ENCODE results near the gene MZB1. TPM values are rescaled to one million over a fixed set of nuclear protein-coding genes. Genes with fewer than 3 reads are reported as not detected.

MZB1 gene, protein sequence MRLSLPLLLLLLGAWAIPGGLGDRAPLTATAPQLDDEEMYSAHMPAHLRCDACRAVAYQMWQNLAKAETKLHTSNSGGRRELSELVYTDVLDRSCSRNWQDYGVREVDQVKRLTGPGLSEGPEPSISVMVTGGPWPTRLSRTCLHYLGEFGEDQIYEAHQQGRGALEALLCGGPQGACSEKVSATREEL
- total RNA-seq: 7.8 TPM
- long read RNA-seq, partial matches to known transcripts: 0 of 5 reads
- long read RNA-seq, other reads (novel, unspliced or antisense): 0 of 5 reads

DNA sequence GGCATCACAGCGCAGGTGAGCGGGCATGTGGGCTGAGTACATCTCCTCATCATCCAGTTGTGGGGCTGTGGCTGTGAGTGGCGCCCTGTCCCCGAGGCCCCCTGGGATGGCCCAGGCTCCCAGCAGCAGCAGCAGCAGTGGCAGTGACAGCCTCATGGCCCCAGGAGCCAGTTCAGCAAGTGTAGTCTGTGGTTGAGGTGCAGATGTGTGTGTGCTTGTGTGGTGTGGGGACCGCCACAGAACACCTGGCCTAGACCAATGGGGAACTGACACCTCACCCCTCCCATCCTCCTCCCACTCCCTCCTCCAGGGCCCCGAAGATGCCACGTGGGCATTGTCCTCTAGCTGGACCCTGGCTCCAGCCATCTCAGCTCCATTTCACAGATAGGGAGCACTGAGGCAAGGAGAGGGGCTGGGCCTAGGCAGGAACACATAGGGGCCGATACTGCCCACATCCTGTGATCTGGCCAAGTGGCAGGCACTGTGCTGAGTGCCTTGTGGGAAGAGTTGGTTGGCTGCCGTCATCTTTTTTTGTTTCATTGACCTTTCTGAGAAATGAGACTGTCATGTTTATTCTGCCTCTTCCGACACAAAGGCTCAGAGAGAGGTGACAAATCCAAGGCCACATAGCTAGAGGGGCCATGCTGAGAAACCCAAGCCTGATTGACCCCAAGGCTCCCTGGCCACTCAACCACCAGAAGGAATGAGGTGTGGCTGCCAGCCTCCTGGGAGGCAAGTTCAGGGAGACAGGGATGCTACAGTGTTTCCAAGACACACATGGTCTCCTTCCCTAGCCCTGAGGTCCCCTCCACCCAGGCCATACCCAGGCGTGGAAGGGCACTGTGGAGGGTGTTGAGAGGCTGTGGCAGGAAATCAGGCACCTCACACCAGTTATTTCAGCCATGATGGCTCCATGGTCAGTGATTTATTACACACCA lies at the start of gene MZB1:
TSS of gene MZB1 (minus strand) at position 213 of the 938 bp plus-strand sequence. CDS start at position 156, 57 bp downstream.
- H3K27ac ChIP-seq: no peak within 1 kb of the TSS
- ATAC-seq (peak in 1 of 2 donors; percentile 9), DNase-seq (no peak)
- peak within 1 kb of the TSS; percentile 8 for H3K4me3 ChIP-seq
- no peaks in the 10 kb centered on the region for H3K9me3 ChIP-seq
- intact Hi-C loops (cut with DNase I): no loop called here
- peaks cover 44% of the 10 kb centered on the region for H3K4me1 ChIP-seq
- H3K27me3 ChIP-seq (ENCODE audit: low read depth): peaks cover 24% of the 10 kb centered on the region
- no peaks in the 10 kb centered on the region for H3K36me3 ChIP-seq
- TF ChIP-seq, protein P1, sequence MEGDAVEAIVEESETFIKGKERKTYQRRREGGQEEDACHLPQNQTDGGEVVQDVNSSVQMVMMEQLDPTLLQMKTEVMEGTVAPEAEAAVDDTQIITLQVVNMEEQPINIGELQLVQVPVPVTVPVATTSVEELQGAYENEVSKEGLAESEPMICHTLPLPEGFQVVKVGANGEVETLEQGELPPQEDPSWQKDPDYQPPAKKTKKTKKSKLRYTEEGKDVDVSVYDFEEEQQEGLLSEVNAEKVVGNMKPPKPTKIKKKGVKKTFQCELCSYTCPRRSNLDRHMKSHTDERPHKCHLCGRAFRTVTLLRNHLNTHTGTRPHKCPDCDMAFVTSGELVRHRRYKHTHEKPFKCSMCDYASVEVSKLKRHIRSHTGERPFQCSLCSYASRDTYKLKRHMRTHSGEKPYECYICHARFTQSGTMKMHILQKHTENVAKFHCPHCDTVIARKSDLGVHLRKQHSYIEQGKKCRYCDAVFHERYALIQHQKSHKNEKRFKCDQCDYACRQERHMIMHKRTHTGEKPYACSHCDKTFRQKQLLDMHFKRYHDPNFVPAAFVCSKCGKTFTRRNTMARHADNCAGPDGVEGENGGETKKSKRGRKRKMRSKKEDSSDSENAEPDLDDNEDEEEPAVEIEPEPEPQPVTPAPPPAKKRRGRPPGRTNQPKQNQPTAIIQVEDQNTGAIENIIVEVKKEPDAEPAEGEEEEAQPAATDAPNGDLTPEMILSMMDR (IDR thresholded peaks at IDR 0.05): no peak

DNA sequence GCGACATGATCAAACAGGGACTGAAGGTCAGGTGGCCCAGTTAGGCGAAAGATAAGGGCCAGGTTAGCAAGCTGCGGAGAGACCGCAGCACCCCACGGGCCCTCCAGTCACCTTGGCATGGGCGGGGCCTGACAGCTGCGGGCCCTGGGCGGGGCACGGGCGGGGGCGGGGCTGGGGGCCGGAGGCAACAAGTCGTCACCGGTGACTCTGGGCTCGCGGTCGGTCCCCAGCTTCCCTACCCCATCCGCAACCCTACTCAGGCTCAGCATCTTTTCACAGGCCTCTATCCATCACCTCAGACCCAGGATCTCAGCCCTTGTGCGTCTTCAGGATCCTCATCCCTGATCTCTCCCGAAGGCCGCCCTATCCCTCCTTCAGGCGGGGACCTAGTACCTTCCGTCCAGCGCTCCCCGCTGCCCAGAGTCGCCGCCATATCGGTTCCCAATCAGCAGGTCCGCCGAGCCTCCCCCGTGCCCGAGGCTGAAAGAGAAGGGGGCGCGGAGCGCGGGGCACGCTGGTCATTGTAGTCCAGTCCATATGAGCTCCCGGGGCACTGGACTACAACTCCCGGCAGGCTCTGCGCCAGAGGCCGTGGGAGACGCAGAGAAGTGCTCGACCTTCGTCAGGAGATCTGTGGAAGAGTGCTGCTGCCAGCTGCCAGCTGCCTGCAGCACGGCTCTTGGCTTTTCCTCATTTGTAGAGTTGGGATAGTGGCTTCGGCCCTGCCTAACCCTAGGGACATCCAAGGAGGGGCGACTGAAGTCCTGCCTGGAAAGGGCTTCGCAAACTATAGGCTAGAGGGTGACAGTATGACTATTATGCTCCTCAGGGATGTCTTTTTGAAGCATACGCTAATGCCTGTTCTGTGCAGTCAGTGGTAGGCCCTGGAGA lies 49.5 kb upstream of the MZB1 start, which contains the start of gene DNAJC18:
TSS of gene DNAJC18 (minus strand) at position 513 of the 891 bp plus-strand sequence. CDS start at position 433, 80 bp downstream.
- H3K4me1 ChIP-seq: peaks cover 16% of the 10 kb centered on the region
- H3K27ac ChIP-seq: peak within 1 kb of the TSS; percentile 96
- no peaks in the 10 kb centered on the region for H3K36me3 ChIP-seq
- peak within 1 kb of the TSS; percentile 83 for H3K4me3 ChIP-seq
- intact Hi-C loops (cut with DNase I): no loop called here
- H3K9me3 ChIP-seq: no peaks in the 10 kb centered on the region
- ATAC-seq: peak; percentile 99
- no peaks in the 10 kb centered on the region for H3K27me3 ChIP-seq (ENCODE audit: low read depth)
- TF ChIP-seq, protein P1 (IDR thresholded peaks at IDR 0.05): no peak
- peak; percentile 97 for DNase-seq

DNA sequence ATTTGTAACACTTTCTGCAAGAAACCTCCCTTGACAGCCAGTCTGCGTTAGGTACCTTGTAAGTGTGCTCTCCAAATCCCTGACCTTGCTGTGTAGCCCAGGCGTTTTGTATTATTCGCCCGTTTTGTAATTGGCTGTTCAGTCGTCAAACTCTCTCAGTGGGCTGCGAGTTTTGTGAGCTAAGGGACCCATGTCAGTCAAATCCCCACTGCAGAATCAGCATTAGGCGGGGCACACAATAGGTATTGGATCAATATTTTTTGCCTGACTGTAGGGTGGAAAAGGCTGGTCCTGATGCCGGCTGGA lies 48.9 kb upstream of the MZB1 start:
- H3K36me3 ChIP-seq: no peaks in the 10 kb centered on the region
- H3K4me1 ChIP-seq: peaks cover 10% of the 10 kb centered on the region
- intact Hi-C loops (cut with DNase I): no loop called here
- TF ChIP-seq, protein P1 (IDR thresholded peaks at IDR 0.05): no peak
- peak overlapping the region; percentile 96 for H3K27ac ChIP-seq
- H3K4me3 ChIP-seq: peak overlapping the region; percentile 83
- DNase-seq (no peak), ATAC-seq (no peak)
- H3K9me3 ChIP-seq: no peaks in the 10 kb centered on the region
- no peaks in the 10 kb centered on the region for H3K27me3 ChIP-seq (ENCODE audit: low read depth)

DNA sequence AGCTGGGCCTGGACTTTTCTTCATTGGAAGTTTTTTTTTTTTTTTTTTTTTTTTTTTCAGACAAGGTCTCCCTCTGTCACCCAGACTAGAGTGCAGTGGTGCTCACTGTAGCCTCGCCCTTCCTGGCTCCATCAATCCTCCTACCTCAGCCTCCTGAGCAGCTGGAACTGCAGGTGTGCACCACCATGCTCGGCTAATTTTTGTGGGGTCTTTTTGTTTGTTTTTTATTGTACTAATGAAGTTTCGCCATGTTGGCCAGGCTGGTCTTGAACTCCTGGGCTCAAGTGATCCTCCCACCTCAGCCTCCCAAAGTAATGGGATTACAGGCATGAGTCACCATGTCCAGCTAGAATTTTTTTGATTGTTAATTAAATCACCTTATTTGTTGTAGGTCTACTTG lies 46.0 kb upstream of the MZB1 start:
- no peaks in the 10 kb centered on the region for H3K9me3 ChIP-seq
- H3K36me3 ChIP-seq: peaks cover 7% of the 10 kb centered on the region
- no peak overlapping the region for H3K27ac ChIP-seq
- TF ChIP-seq, protein P1 (IDR thresholded peaks at IDR 0.05): no peak
- DNase-seq: no peak
- no peaks in the 10 kb centered on the region for H3K27me3 ChIP-seq (ENCODE audit: low read depth)
- H3K4me3 ChIP-seq: no peak overlapping the region
- peaks cover 10% of the 10 kb centered on the region for H3K4me1 ChIP-seq
- intact Hi-C loops (cut with DNase I): no loop called here
- no peak for ATAC-seq

DNA sequence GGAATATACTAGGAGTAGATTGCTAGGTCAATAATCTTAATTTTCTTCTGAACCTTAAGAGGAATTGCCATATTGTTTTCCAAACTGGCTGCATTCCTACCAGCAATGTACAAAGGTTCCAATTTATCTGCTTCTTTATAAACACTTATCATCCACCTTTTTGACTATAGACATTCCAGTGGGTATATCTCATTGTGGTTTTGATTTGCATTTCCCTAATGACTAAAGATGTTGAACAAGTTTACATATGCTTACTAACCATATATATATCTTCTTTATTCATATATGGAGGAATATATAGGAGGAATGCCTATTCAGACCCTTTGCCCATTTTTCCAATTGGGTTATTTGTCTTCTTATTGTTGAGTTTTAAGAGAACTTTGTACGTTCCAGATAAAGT lies 42.0 kb upstream of the MZB1 start:
- H3K36me3 ChIP-seq: peaks cover 37% of the 10 kb centered on the region
- no peak overlapping the region for H3K27ac ChIP-seq
- no peaks in the 10 kb centered on the region for H3K4me1 ChIP-seq
- no peaks in the 10 kb centered on the region for H3K27me3 ChIP-seq (ENCODE audit: low read depth)
- DNase-seq: no peak
- no peak for ATAC-seq
- TF ChIP-seq, protein P1 (IDR thresholded peaks at IDR 0.05): no peak
- H3K4me3 ChIP-seq: no peak overlapping the region
- intact Hi-C loops (cut with DNase I): no loop called here
- no peaks in the 10 kb centered on the region for H3K9me3 ChIP-seq
